Pancreas (tissue), 10 donors: Measurements from ENCODE around the gene CD4. TPM values are rescaled to one million over a fixed set of nuclear protein-coding genes. Genes with fewer than 3 reads are reported as not detected.

ENCODE experiments used
- ATAC-seq, 4 donors: fragments of 200-7000 bp; cut with Tn5 transposase; one replicate each; pipeline versions ENCODE4 v1.8.0 to v1.9.1; 2020; ENCODE audit warnings: mild to moderate bottlenecking in 4 of 4, moderate library complexity in 4 of 4
- DNase-seq, 6 donors: peaks; one replicate each; pipeline ENCODE4 v3.0.0-alpha.2; 2020
- FAIRE-seq: peaks from 2 replicates; lab custom pipeline; 2012; peaks lifted over from hg19 to GRCh38; lab: Jason Lieb, UNC
- H3K27ac ChIP-seq, 4 donors: fragments of 200-600 bp; sonication (generic); 1 replicate in 3 of 4; 2 replicates in 1 of 4; pipeline versions ENCODE4 v1.5.0 to v1.8.0; 2020
- H3K27me3 ChIP-seq, 4 donors: fragments of 200-600 bp; one replicate each; pipeline ENCODE4 v1.8.0; 2021
- H3K36me3 ChIP-seq, 3 donors: fragments of 200-600 bp; sonication (generic) in 1 of 3; one replicate each; pipeline versions ENCODE4 v1.5.0 to v1.8.0; 2020 to 2021
- H3K4me1 ChIP-seq, 3 donors: fragments of 200-600 bp; one replicate each; pipeline ENCODE4 v1.8.0; 2021
- H3K4me3 ChIP-seq, 4 donors: fragments of 200-600 bp; sonication (generic) in 2 of 4; one replicate each; pipeline versions ENCODE4 v1.5.0 to v1.8.0; 2020 to 2021
- H3K9me3 ChIP-seq, 4 donors: fragments of 200-600 bp; one replicate each; pipeline ENCODE4 v1.8.0; 2021
- WGBS, 2 donors: extraction: QIAGEN DNeasy Blood & Tissue Kit; methylation state at CpG; one replicate each; pipeline ENCODE4 v1.1.7; 2013; 5-methylcytosine and 5-hydroxymethylcytosine counted together
- intact Hi-C, 3 donors: fragments of 100-400 bp; cut with DNase I; formaldehyde crosslinking; loops; one replicate each; pipeline versions ENCODE4 v1.11.1 to v1.14.2; 2022
- polyA plus RNA-seq, 2 donors: library from polyadenylated mRNA; stranded (reverse); fragments of 200-250 nt; gene quantifications; one replicate each; pipeline ENCODE4 v1.2.3, GENCODE V29; 2013
- total RNA-seq, 6 donors: library from RNA; stranded (reverse); fragmentation: NEBNext Ultra II Directional in 4 of 6; extraction: Animal tissue kit (Norgen Biotek cat#: 25700) in 4 of 6; gene quantifications; one replicate each; pipeline versions ENCODE4 v1.2.1 to v1.2.4, GENCODE V29; 2021 to 2023
- TF ChIP-seq, protein P1 (sequence below), 4 donors: fragments of 200-600 bp; sonication (generic) in 3 of 4; IDR thresholded peaks; one replicate each; pipeline versions ENCODE4 v1.5.0 to v1.8.0; 2021; ENCODE audit warnings: antibody characterized with exemption in 4 of 4
- donor health status: healthy with polysubstance abuse.
- donor health status: DM: no; HTN: no; CAD: no; lungs with moderate emphysema.
- donor health status: DM: no; HTN: no; CAD: no.
- donor health status: control.
- donor health status: control.
- donor health status: Bipolar disorder and iron deficiency.
- donor health status: DM: yes; HTN: yes; CAD: no.
- donor health status: DM: no; HTN: no; CAD: no.
- donor health status: DM: no; HTN: no; CAD: no.
- donor health status: DM: yes; HTN: yes; CAD: no.

Gene CD4
- total and polyA plus RNA-seq, 8 donors = 1.2 to 19.9 (median 2.1) TPM

DNA sequence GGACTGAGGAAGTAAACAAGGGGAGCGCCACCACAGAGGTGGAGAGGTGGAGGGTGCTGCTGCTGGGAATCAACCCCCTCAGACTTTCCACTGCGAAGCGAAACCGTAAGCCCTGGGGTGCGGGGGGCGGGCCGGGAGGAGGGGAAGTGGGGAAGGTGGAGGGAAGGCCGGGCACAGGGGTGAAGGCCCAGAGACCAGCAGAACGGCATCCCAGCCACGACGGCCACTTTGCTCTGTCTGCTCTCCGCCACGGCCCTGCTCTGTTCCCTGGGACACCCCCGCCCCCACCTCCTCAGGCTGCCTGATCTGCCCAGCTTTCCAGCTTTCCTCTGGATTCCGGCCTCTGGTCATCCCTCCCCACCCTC is 17.0 kb upstream of the CD4 start, which contains the start of gene LAG3:
Gene LAG3 (plus strand): TSS at position 190 of the 365 bp plus-strand sequence. CDS start 333 bp downstream, outside the sequence.
- FAIRE-seq (no peak), ATAC-seq (no peak), DNase-seq (no peak)
- Histone ChIP-seq H3K27me3 (no peaks in the 10 kb centered on the region), H3K27ac (no peak within 1 kb of the TSS), H3K4me1 (peaks cover 0 to 9% (median 0%) of the 10 kb centered on the region in 3 donors), H3K9me3 (no peaks in the 10 kb centered on the region), H3K36me3 (no peaks in the 10 kb centered on the region), H3K4me3 (no peak within 1 kb of the TSS)
- WGBS, 2 donors = 66 to 70% methylated on average over 12 to 15 of the region's 15 CpGs
- intact Hi-C loops = no loop called here
- TF ChIP-seq, protein P1, sequence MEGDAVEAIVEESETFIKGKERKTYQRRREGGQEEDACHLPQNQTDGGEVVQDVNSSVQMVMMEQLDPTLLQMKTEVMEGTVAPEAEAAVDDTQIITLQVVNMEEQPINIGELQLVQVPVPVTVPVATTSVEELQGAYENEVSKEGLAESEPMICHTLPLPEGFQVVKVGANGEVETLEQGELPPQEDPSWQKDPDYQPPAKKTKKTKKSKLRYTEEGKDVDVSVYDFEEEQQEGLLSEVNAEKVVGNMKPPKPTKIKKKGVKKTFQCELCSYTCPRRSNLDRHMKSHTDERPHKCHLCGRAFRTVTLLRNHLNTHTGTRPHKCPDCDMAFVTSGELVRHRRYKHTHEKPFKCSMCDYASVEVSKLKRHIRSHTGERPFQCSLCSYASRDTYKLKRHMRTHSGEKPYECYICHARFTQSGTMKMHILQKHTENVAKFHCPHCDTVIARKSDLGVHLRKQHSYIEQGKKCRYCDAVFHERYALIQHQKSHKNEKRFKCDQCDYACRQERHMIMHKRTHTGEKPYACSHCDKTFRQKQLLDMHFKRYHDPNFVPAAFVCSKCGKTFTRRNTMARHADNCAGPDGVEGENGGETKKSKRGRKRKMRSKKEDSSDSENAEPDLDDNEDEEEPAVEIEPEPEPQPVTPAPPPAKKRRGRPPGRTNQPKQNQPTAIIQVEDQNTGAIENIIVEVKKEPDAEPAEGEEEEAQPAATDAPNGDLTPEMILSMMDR (IDR thresholded peaks at IDR 0.05) = no peak

DNA sequence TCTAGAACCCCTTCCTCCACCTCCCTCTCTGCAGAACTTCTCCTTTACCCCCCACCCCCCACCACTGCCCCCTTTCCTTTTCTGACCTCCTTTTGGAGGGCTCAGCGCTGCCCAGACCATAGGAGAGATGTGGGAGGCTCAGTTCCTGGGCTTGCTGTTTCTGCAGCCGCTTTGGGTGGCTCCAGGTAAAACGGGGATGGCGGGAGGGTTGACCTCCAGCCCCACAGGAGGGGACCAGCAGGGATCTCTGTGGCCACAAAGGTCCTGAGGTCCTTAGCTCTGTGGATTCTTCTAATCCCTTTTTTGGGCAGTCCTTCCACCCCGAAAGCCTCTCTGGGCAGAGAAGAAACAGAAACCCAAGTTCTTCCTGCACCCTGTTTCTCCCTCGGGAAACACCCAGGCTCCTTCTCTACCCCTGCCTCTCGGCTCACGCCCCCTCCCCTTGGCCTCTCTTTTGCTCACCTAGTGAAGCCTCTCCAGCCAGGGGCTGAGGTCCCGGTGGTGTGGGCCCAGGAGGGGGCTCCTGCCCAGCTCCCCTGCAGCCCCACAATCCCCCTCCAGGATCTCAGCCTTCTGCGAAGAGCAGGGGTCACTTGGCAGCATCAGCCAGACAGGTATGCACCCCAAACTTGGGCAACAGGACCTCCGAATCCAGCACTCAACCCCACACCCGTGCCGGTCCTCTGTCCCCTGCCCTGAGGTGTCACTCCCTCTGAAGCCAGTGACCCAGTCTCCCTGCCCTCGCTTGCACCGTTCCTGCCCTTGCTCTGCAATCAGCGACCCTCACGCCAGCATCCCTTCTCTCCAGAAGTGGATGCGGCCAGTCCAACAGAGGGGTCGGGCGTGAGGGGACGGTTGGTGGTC is 16.4 kb upstream of the CD4 start:
- TF ChIP-seq, protein P1 (IDR thresholded peaks at IDR 0.05) = no peak
- peak overlapping the region in 1 of 4 donors; percentile 10 for H3K4me3 ChIP-seq
- no peak overlapping the region for H3K27ac ChIP-seq
- peaks cover 0 to 9% (median 0%) of the 10 kb centered on the region in 3 donors for H3K4me1 ChIP-seq
- no peaks in the 10 kb centered on the region for H3K27me3 ChIP-seq
- intact Hi-C loops = no loop called here
- H3K36me3 ChIP-seq = no peaks in the 10 kb centered on the region
- 74 to 75% methylated on average over 21 of the region's 21 CpGs for WGBS, 2 donors
- H3K9me3 ChIP-seq = no peaks in the 10 kb centered on the region
- DNase-seq (no peak), ATAC-seq (no peak), FAIRE-seq (no peak)

- no peak overlapping the region for H3K27ac ChIP-seq
- no peak for FAIRE-seq
- H3K9me3 ChIP-seq = no peaks in the 10 kb centered on the region
- peak overlapping the region in 1 of 4 donors; percentile 10 for H3K4me3 ChIP-seq
- no peaks in the 10 kb centered on the region for H3K36me3 ChIP-seq
- DNase-seq = no peak
- peaks cover 0 to 6% (median 0%) of the 10 kb centered on the region in 3 donors for H3K4me1 ChIP-seq
- H3K27me3 ChIP-seq = no peaks in the 10 kb centered on the region
- ATAC-seq = no peak
- WGBS, 2 donors = 50 to 55% methylated on average over 59 to 60 of the region's 60 CpGs
- intact Hi-C loops = no loop called here
- TF ChIP-seq, protein P1 (IDR thresholded peaks at IDR 0.05) = no peak
Measured at GRCh38 chr12:6773590-6774351, 15.6 kb upstream of the CD4 start.

- WGBS, 2 donors = 88 to 91% methylated on average over 15 of the region's 15 CpGs
- FAIRE-seq (no peak), ATAC-seq (no peak), DNase-seq (no peak)
- TF ChIP-seq, protein P1 (IDR thresholded peaks at IDR 0.05) = no peak
- H3K36me3 ChIP-seq = no peaks in the 10 kb centered on the region
- H3K4me3 ChIP-seq = no peak overlapping the region
- H3K4me1 ChIP-seq = peaks cover 0 to 6% (median 0%) of the 10 kb centered on the region in 3 donors
- no peaks in the 10 kb centered on the region for H3K27me3 ChIP-seq
- H3K9me3 ChIP-seq = no peaks in the 10 kb centered on the region
- H3K27ac ChIP-seq = no peak overlapping the region
- intact Hi-C loops = no loop called here
Measured at GRCh38 chr12:6774499-6775062, 14.7 kb upstream of the CD4 start.
